ENCODE data around the gene BMPER. TPM values are rescaled to one million over a fixed set of nuclear protein-coding genes. Genes with fewer than 3 reads are reported as not detected.
A peak's percentile ranks its signal among the peaks of the same experiment; 100 is the strongest.

BMPER gene
- total RNA-seq, 4 donors from 2014 or later = 3.1 to 33.3 (median 8.0) TPM

DNA sequence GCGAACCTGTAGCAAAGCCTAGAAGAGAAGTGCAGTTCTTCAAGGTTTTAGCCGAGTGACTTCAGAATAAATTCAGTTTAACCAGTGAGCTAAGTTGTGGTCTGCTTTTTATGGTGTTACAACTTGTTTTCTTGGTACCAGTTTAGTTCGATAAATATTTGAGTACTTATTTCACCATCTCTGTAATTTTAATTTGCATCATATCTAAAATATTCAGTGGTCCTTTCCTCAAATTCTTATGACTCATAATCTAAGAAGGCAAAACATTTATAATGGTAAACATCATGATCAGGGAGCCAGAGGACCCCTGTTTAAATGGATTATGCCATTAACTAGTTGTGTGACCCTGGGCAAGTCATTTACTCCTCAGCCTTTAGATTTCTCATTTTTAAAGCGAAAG is 4.1 kb upstream of the BMPER start:
- TF ChIP-seq POLR2A (IDR thresholded peaks at IDR 0.05) = no peak
- TF ChIP-seq EP300 (IDR thresholded peaks at IDR 0.05) = no peak
- TF ChIP-seq, protein P1, sequence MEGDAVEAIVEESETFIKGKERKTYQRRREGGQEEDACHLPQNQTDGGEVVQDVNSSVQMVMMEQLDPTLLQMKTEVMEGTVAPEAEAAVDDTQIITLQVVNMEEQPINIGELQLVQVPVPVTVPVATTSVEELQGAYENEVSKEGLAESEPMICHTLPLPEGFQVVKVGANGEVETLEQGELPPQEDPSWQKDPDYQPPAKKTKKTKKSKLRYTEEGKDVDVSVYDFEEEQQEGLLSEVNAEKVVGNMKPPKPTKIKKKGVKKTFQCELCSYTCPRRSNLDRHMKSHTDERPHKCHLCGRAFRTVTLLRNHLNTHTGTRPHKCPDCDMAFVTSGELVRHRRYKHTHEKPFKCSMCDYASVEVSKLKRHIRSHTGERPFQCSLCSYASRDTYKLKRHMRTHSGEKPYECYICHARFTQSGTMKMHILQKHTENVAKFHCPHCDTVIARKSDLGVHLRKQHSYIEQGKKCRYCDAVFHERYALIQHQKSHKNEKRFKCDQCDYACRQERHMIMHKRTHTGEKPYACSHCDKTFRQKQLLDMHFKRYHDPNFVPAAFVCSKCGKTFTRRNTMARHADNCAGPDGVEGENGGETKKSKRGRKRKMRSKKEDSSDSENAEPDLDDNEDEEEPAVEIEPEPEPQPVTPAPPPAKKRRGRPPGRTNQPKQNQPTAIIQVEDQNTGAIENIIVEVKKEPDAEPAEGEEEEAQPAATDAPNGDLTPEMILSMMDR (IDR thresholded peaks at IDR 0.05) = no peak
- no peak for DNase-seq (ENCODE audit: low spot score in 2 of 2)
- Histone ChIP-seq H3K36me3 (no peaks in the 10 kb centered on the region), H3K27me3 (peaks cover 0 to 24% of the 10 kb centered on the region in 2 donors), H3K27ac (no peak overlapping the region), H3K4me3 (no peak overlapping the region), H3K9me3 (no peaks in the 10 kb centered on the region), H3K4me1 (peaks cover 0 to 26% (median 3%) of the 10 kb centered on the region in 4 donors)
- WGBS, 2 donors = 95 to 96% methylated on average over 4 of the region's 4 CpGs

DNA sequence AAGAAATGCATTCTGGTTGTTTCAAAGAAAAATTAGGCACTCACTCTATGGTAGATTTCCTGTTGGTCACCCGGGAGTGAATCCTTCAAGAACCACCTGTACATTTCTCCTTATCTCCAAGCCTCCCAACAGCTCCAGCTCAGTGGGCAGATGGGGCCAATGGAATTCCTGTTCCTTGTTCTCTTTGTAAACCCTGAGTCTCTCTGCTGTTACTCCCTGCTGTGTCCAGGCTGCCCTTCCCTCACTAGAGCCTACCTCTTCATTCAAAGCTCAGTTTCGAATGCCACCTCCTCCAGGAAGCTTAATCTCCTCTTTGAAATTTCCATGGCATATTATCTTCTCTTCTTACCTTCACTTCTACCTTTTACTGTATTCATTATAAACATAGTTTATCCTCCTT is 3.5 kb upstream of the BMPER start:
- 50 to 98% methylated on average over 2 of the region's 2 CpGs for WGBS, 2 donors
- no peaks in the 10 kb centered on the region for H3K9me3 ChIP-seq
- peaks cover 0 to 28% of the 10 kb centered on the region in 2 donors for H3K27me3 ChIP-seq
- no peaks in the 10 kb centered on the region for H3K36me3 ChIP-seq
- peaks cover 0 to 26% (median 3%) of the 10 kb centered on the region in 4 donors for H3K4me1 ChIP-seq
- TF ChIP-seq, protein P1 (IDR thresholded peaks at IDR 0.05) = no peak
- TF ChIP-seq POLR2A (IDR thresholded peaks at IDR 0.05) (no peak), EP300 (IDR thresholded peaks at IDR 0.05) (no peak)
- no peak overlapping the region for H3K27ac ChIP-seq
- DNase-seq (ENCODE audit: low spot score in 2 of 2) = no peak
- H3K4me3 ChIP-seq = no peak overlapping the region

DNA sequence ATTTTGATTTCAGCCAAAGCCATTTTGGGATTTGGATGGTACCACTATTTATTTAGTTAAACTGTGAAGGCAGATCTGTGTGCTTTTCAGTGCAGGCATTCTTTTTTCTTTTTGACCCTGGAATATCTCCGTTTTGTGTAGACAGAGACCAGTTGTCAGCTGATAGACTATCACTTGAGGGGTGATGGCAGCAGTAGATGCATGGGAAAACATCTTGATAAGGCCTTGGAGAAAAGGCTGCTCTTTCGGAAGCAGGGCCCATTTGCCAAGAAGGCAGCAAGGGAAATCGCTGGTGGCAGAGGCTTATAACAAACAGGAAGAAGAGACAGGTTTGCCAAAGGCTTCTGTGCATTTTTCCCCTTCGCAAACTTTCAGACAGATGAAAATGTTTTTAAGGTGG is 2.6 kb upstream of the BMPER start:
- Histone ChIP-seq H3K36me3 (no peaks in the 10 kb centered on the region), H3K27ac (no peak overlapping the region), H3K4me1 (peaks cover 0 to 26% (median 3%) of the 10 kb centered on the region in 4 donors), H3K27me3 (peaks cover 0 to 28% of the 10 kb centered on the region in 2 donors), H3K4me3 (no peak overlapping the region), H3K9me3 (no peaks in the 10 kb centered on the region)
- TF ChIP-seq, protein P1 (IDR thresholded peaks at IDR 0.05) = no peak
- TF ChIP-seq POLR2A (IDR thresholded peaks at IDR 0.05) = no peak
- TF ChIP-seq EP300 (IDR thresholded peaks at IDR 0.05) = no peak
- 77 to 86% methylated on average over 4 of the region's 4 CpGs for WGBS, 2 donors
- no peak for DNase-seq (ENCODE audit: low spot score in 2 of 2)

DNA sequence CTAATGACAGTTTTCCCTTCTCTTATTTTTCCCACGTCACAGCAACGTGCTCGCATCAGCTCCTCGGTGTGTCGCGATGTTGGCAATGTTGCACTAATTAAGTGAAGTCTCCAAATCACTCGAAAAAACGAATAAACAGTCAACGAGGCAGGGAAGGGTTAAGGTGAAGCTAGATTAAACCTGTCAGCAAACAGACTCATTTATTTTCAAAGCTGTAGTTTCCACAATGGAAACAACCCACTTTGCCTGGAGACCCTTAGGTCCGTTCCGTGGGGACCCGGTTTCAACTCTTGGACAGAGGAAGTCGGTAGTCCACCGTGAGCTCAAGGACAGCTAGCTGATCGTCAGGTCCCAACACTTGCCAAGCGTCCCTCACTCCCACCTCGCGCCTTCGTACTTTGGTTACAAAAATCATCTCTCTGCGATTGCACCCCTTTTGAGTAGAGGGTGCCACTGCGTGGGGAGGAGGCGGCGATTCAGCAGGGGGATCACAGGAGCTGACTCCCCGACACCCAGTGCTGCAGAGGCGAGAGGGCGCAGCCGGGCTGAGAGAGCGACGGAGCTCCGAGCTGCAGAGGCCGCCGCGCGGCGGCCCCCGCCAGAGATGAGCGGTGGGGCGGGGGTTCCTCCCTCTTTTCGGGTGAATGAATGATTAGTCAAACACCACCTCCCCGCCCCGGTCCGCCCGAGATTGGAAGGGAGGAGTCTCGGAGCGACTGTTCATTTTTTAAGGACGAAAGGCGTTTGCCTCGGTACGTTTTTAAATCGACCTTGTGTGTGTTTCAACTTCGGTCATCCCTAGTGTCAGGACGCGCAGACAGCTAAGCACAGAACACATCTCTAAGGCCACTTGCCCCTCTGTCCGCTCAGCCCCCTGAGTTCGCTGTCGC is 1.3 kb upstream of the BMPER start:
- H3K27ac ChIP-seq = peak overlapping the region in 3 of 4 donors; percentile 65 to 77 (median 67)
- peak overlapping the region; percentile 39 to 76 (median 65) for H3K4me3 ChIP-seq
- H3K9me3 ChIP-seq = no peaks in the 10 kb centered on the region
- peak; percentile 33 to 56 for DNase-seq (ENCODE audit: low spot score in 2 of 2)
- no peaks in the 10 kb centered on the region for H3K36me3 ChIP-seq
- TF ChIP-seq EP300 (IDR thresholded peaks at IDR 0.05) (no peak), POLR2A (IDR thresholded peaks at IDR 0.05) (no peak)
- TF ChIP-seq, protein P1 (IDR thresholded peaks at IDR 0.05) = no peak
- peaks cover 0 to 26% (median 3%) of the 10 kb centered on the region in 4 donors for H3K4me1 ChIP-seq
- WGBS, 2 donors = 4 to 6% methylated on average over 50 to 53 of the region's 56 CpGs
- peaks cover 0 to 28% of the 10 kb centered on the region in 2 donors for H3K27me3 ChIP-seq

All from tibial nerve (tissue), 4 donors.